Pulmonary artery endothelial cell (primary cell): ENCODE data around the gene MICAL3. TPM values are rescaled to one million over a fixed set of nuclear protein-coding genes. Genes with fewer than 3 reads are reported as not detected.
"Not testable (repeated sequence)": the region's sequence is repeated elsewhere in the genome, so short reads cannot be mapped to it uniquely, and the experiment has no call there.

Source experiments
- DNase-seq: peaks from one replicate; pipeline ENCODE4 v3.0.0-alpha.2; 2011; ENCODE audit warnings: low read depth, low spot score
- total RNA-seq: library from RNA; depleted of rRNA; stranded (reverse); fragments of >200 nt; gene quantifications from 2 replicates; pipeline ENCODE4 v1.2.3, GENCODE V29; 2014

MICAL3 gene
- total RNA-seq, 1 donor from 2014 or later = 19.0 TPM

- no peak for DNase-seq
Observed at GRCh38 chr22:17890245-17890671, 134.1 kb downstream of the MICAL3 start.

- no peak for DNase-seq
Observed at GRCh38 chr22:17888855-17889254, 135.5 kb downstream of the MICAL3 start.

- DNase-seq = no peak
Observed at GRCh38 chr22:17888439-17888838, 135.9 kb downstream of the MICAL3 start.

- DNase-seq = no peak
Observed at GRCh38 chr22:17884893-17885292, 139.5 kb downstream of the MICAL3 start.

GRCh38 chr22:17884084-17884483 lies 140.3 kb downstream of the MICAL3 start:
- DNase-seq = no peak

GRCh38 chr22:17883356-17883755 lies 141.0 kb downstream of the MICAL3 start:
- no peak for DNase-seq

- no peak for DNase-seq
Observed at GRCh38 chr22:17882727-17883126, 141.6 kb downstream of the MICAL3 start.

GRCh38 chr22:17882162-17882561 lies 142.2 kb downstream of the MICAL3 start:
- no peak for DNase-seq

GRCh38 chr22:17881366-17881765 lies 143.0 kb downstream of the MICAL3 start:
- DNase-seq = no peak

- DNase-seq = no peak
Observed at GRCh38 chr22:17880468-17880867, 143.9 kb downstream of the MICAL3 start.

GRCh38 chr22:17880020-17880419 lies 144.3 kb downstream of the MICAL3 start:
- DNase-seq = no peak

- no peak for DNase-seq
Observed at GRCh38 chr22:17878941-17879340, 145.4 kb downstream of the MICAL3 start.

- no peak for DNase-seq
Observed at GRCh38 chr22:17878186-17878694, 146.1 kb downstream of the MICAL3 start.

- DNase-seq = not testable (repeated sequence)
Observed at GRCh38 chr22:17876878-17877855, 147.2 kb downstream of the MICAL3 start.

- DNase-seq = no peak
Observed at GRCh38 chr22:17876306-17876831, 148.0 kb downstream of the MICAL3 start.

GRCh38 chr22:17875631-17876030 lies 148.7 kb downstream of the MICAL3 start:
- no peak for DNase-seq

GRCh38 chr22:17875156-17875555 lies 149.2 kb downstream of the MICAL3 start:
- DNase-seq = no peak

- DNase-seq = no peak
Observed at GRCh38 chr22:17874231-17874905, 150.0 kb downstream of the MICAL3 start.

GRCh38 chr22:17873804-17874203 lies 150.6 kb downstream of the MICAL3 start:
- no peak for DNase-seq

- DNase-seq = no peak
Observed at GRCh38 chr22:17873116-17873515, 151.2 kb downstream of the MICAL3 start.

- no peak for DNase-seq
Observed at GRCh38 chr22:17872471-17872870, 151.9 kb downstream of the MICAL3 start.
